A673 (cell line): ENCODE data around the gene GLMP. TPM values are rescaled to one million over a fixed set of nuclear protein-coding genes. Genes with fewer than 3 reads are reported as not detected.

Experiments used
- BruUV-seq: library from RNA; stranded (reverse); fragments of 400-500 nt; replicated peaks from 2 replicates; lab custom pipeline; 2021; lab: Mats Ljungman, UMichigan
- CTCF ChIA-PET: fragments of 300-600 bp; sonication (Branson Sonifier 250); formaldehyde crosslinking; loops from one replicate; lab custom pipeline; 2022; ENCODE audit warnings: antibody characterized with exemption; lab: Charles Lee
- POLR2A ChIA-PET: fragments of 300-600 bp; sonication (Branson Sonifier 250); formaldehyde crosslinking; loops from one replicate; lab custom pipeline; 2022; ENCODE audit warnings: antibody characterized with exemption; ENCODE audit not compliant: low non-redundant PET; lab: Charles Lee
- DNase-seq: peaks from one replicate; pipeline ENCODE4 v3.0.0-alpha.2; 2015; ENCODE audit warnings: low spot score
- H3K27ac ChIP-seq: fragments of 200-600 bp; sonication (generic); 2 replicates; pipeline ENCODE4 v1.5.1; 2016; ENCODE audit warnings: mixed run types, low read depth, mild to moderate bottlenecking, mixed read lengths, antibody characterized with exemption, low read length; ENCODE audit not compliant: poor library complexity, severe bottlenecking
- H3K27me3 ChIP-seq: fragments of 200-600 bp; sonication (generic); replicated peaks from 2 replicates; pipeline ENCODE4 v1.6.1; 2017; ENCODE audit warnings: mixed run types, low read depth, mild to moderate bottlenecking, mixed read lengths, antibody characterized with exemption, low read length; ENCODE audit not compliant: insufficient read depth, poor library complexity
- H3K36me3 ChIP-seq: fragments of 200-600 bp; sonication (generic); 2 replicates; pipeline ENCODE4 v1.6.1; 2016; ENCODE audit warnings: mixed run types, mild to moderate bottlenecking, mixed read lengths, antibody characterized with exemption, low read length; ENCODE audit not compliant: insufficient read depth, poor library complexity, severe bottlenecking
- H3K4me1 ChIP-seq: fragments of 200-600 bp; sonication (generic); 2 replicates; pipeline ENCODE4 v1.6.1; 2017; ENCODE audit warnings: mixed run types, mild to moderate bottlenecking, mixed read lengths, antibody characterized with exemption, low read length; ENCODE audit not compliant: insufficient read depth, poor library complexity, severe bottlenecking
- H3K4me3 ChIP-seq: fragments of 200-600 bp; sonication (generic); 2 replicates; pipeline ENCODE4 v1.5.1; 2016; ENCODE audit warnings: low read depth, mixed run types, mild to moderate bottlenecking, mixed read lengths, low read length; ENCODE audit not compliant: poor library complexity, severe bottlenecking
- H3K9me3 ChIP-seq: fragments of 200-600 bp; sonication (generic); 2 replicates; pipeline ENCODE4 v1.6.1; 2016; ENCODE audit warnings: mixed run types, low read depth, mild to moderate bottlenecking, mixed read lengths, antibody characterized with exemption, low read length; ENCODE audit not compliant: poor library complexity, severe bottlenecking
- EZH2 ChIP-seq: fragments of 200-600 bp; sonication (generic); IDR thresholded peaks from 2 replicates; pipeline ENCODE4 v1.6.1; 2017; ENCODE audit warnings: borderline replicate concordance, low read depth, mild to moderate bottlenecking, mixed read lengths, antibody characterized with exemption, low read length; ENCODE audit not compliant: poor library complexity, severe bottlenecking
- intact Hi-C: fragments of 100-400 bp; cut with micrococcal nuclease; formaldehyde crosslinking; loops from one replicate; pipeline ENCODE4 v1.10.0; 2022; ENCODE audit not compliant: unreplicated experiment
- total RNA-seq: library from RNA; stranded (reverse); gene quantifications from 2 replicates; pipeline ENCODE4 v1.2.3, GENCODE V29; 2021
- TF ChIP-seq, protein P1 (sequence below): fragments of 300-800, 200-600 bp; sonication (generic); conservative IDR thresholded peaks from 2 replicates; pipeline ENCODE4 v1.5.1; 2017; ENCODE audit warnings: low read depth, mild to moderate bottlenecking, antibody characterized with exemption, low read length, moderate library complexity, mixed read lengths

Gene GLMP
- total RNA-seq, 1 experiment from 2014 or later: 30.3 TPM

GRCh38 chr1:156279837-156280236 is 15.6 kb downstream of the GLMP start:
- no TSS peak for BruUV-seq
- Histone ChIP-seq H3K36me3 (peaks cover 55% of the 10 kb centered on the region), H3K27me3 (no peaks in the 10 kb centered on the region), H3K4me3 (no peak overlapping the region), H3K9me3 (no peaks in the 10 kb centered on the region), H3K27ac (no peak overlapping the region), H3K4me1 (peaks cover 8% of the 10 kb centered on the region)
- CTCF ChIA-PET: no interaction called here
- no peak for DNase-seq
- TF ChIP-seq, protein P1, sequence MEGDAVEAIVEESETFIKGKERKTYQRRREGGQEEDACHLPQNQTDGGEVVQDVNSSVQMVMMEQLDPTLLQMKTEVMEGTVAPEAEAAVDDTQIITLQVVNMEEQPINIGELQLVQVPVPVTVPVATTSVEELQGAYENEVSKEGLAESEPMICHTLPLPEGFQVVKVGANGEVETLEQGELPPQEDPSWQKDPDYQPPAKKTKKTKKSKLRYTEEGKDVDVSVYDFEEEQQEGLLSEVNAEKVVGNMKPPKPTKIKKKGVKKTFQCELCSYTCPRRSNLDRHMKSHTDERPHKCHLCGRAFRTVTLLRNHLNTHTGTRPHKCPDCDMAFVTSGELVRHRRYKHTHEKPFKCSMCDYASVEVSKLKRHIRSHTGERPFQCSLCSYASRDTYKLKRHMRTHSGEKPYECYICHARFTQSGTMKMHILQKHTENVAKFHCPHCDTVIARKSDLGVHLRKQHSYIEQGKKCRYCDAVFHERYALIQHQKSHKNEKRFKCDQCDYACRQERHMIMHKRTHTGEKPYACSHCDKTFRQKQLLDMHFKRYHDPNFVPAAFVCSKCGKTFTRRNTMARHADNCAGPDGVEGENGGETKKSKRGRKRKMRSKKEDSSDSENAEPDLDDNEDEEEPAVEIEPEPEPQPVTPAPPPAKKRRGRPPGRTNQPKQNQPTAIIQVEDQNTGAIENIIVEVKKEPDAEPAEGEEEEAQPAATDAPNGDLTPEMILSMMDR: no peak
- no peak for TF ChIP-seq EZH2
- intact Hi-C loops: loop anchor here (10.0 kb wide), 1 partner anchor 55 kb away; the partner anchor contains the start of genes CCT3 and TSACC
- POLR2A ChIA-PET: no interaction called here

GRCh38 chr1:156276966-156277381 is 18.5 kb downstream of the GLMP start:
- DNase-seq: no peak
- no peaks in the 10 kb centered on the region for H3K9me3 ChIP-seq
- H3K4me3 ChIP-seq: no peak overlapping the region
- CTCF ChIA-PET: no interaction called here
- H3K27ac ChIP-seq: no peak overlapping the region
- H3K36me3 ChIP-seq: peaks cover 82% of the 10 kb centered on the region
- POLR2A ChIA-PET: no interaction called here
- H3K27me3 ChIP-seq: no peaks in the 10 kb centered on the region
- TF ChIP-seq, protein P1: no peak
- TF ChIP-seq EZH2: no peak
- peaks cover 8% of the 10 kb centered on the region for H3K4me1 ChIP-seq
- intact Hi-C loops: loop anchor here (10.0 kb wide), 1 partner anchor 58 kb away; the partner anchor contains the start of genes CCT3 and TSACC
- no TSS peak for BruUV-seq

GRCh38 chr1:156276532-156276931 is 18.9 kb downstream of the GLMP start:
- ChIA-PET POLR2A (no interaction called here), CTCF (interaction anchor here (0.7 kb wide), 1 partner anchor 131 kb away, joined by 10 read pairs; no protein-coding TSS in a partner anchor)
- TF ChIP-seq EZH2: no peak
- TF ChIP-seq, protein P1: no peak
- Histone ChIP-seq H3K9me3 (no peaks in the 10 kb centered on the region), H3K4me1 (peaks cover 8% of the 10 kb centered on the region), H3K27me3 (no peaks in the 10 kb centered on the region), H3K36me3 (peaks cover 87% of the 10 kb centered on the region), H3K4me3 (no peak overlapping the region), H3K27ac (no peak overlapping the region)
- BruUV-seq: no TSS peak
- DNase-seq: no peak
- intact Hi-C loops: loop anchor here (10.0 kb wide), 1 partner anchor 58 kb away; the partner anchor contains the start of genes CCT3 and TSACC
